Fibroblast of lung (primary cell): ENCODE measurements around the gene HRK. TPM values are rescaled to one million over a fixed set of nuclear protein-coding genes. Genes with fewer than 3 reads are reported as not detected.

Experiments
- DNase-seq, 2 donors: peaks; one replicate each; pipeline versions ENCODE4 v3.0.0 to v3.0.0-alpha.2; 2010; ENCODE audit warnings: low read depth in 2 of 2
- H2AFZ ChIP-seq: 2 replicates; pipeline ENCODE4 v1.5.1; 2012; ENCODE audit warnings: low read length, control low read depth, inconsistent platforms
- H3K27ac ChIP-seq: 2 replicates; pipeline ENCODE4 v1.5.1; 2011; ENCODE audit warnings: low read length, control low read depth; ENCODE audit not compliant: insufficient read depth
- H3K27me3 ChIP-seq: 2 replicates; pipeline ENCODE4 v1.5.1; 2011; ENCODE audit warnings: mild to moderate bottlenecking, low read length; ENCODE audit not compliant: control insufficient read depth, insufficient read depth
- H3K36me3 ChIP-seq: 2 replicates; pipeline ENCODE4 v1.5.1; 2011; ENCODE audit warnings: low read length; ENCODE audit not compliant: control insufficient read depth, insufficient read depth
- H3K4me1 ChIP-seq: 2 replicates; pipeline ENCODE4 v1.5.1; 2011; ENCODE audit warnings: low read length; ENCODE audit not compliant: control insufficient read depth, insufficient read depth; ENCODE audit errors: extremely low read depth
- H3K4me2 ChIP-seq: 2 replicates; pipeline ENCODE4 v1.5.1; 2011; ENCODE audit warnings: low read length, control low read depth; ENCODE audit not compliant: insufficient read depth; ENCODE audit errors: extremely low read depth
- H3K4me3 ChIP-seq, 4 experiments: fragments of 200-600 bp in 1 of 4; sonication (generic) in 1 of 4; replicated peaks in 1 of 4; 2 replicates each; pipeline ENCODE4 v1.5.1; 2011 to 2016; ENCODE audit warnings: low read length in 4 of 4, low read depth in 3 of 4, mild to moderate bottlenecking in 3 of 4, control low read depth in 2 of 4, inconsistent platforms in 1 of 4, mixed read lengths in 1 of 4; ENCODE audit not compliant: insufficient read depth in 1 of 4; ENCODE audit errors: control extremely low read depth in 1 of 4
- H3K79me2 ChIP-seq: 2 replicates; pipeline ENCODE4 v1.5.1; 2012; ENCODE audit warnings: mild to moderate bottlenecking, low read length, inconsistent platforms; ENCODE audit not compliant: control insufficient read depth, insufficient read depth
- H3K9ac ChIP-seq: 2 replicates; pipeline ENCODE4 v1.5.1; 2011; ENCODE audit warnings: mild to moderate bottlenecking, low read length, control low read depth; ENCODE audit not compliant: insufficient read depth
- H3K9me3 ChIP-seq: 2 replicates; pipeline ENCODE4 v1.5.1; 2012; ENCODE audit warnings: low read depth, low read length; ENCODE audit not compliant: control insufficient read depth, insufficient read depth
- H4K20me1 ChIP-seq: 2 replicates; pipeline ENCODE4 v1.5.1; 2011; ENCODE audit warnings: low read length; ENCODE audit not compliant: control insufficient read depth, insufficient read depth; ENCODE audit errors: extremely low read depth
- CTCF ChIP-seq, 2 donors: IDR thresholded peaks in 1 of 2; conservative IDR thresholded peaks in 1 of 2; 1 replicate in 1 of 2; 2 replicates in 1 of 2; pipeline ENCODE4 v1.5.1; 2011 to 2012; ENCODE audit warnings: low read length in 2 of 2, control low read depth in 1 of 2, inconsistent platforms in 1 of 2, low read depth in 1 of 2, mild to moderate bottlenecking in 1 of 2
- EZH2 ChIP-seq: IDR thresholded peaks from 2 replicates; pipeline ENCODE4 v1.5.1; 2012; ENCODE audit warnings: low read length, control low read depth, mild to moderate bottlenecking; ENCODE audit errors: missing control alignments
- polyA plus RNA-seq, 2 donors: library from polyadenylated mRNA; depleted of rRNA in 1 of 2; stranded (reverse) in 1 of 2; unstranded in 1 of 2; fragments of >200 nt; gene quantifications; 2 replicates each; pipeline ENCODE4 v1.2.1, GENCODE V29; 2011 to 2012; ENCODE audit warnings: missing spikeins in 1 of 2
- total RNA-seq: library from RNA; depleted of rRNA; stranded (reverse); fragments of >200 nt; gene quantifications from 2 replicates; pipeline ENCODE4 v1.2.1, GENCODE V29; 2014

The HRK gene
- total and polyA plus RNA-seq, 2 donors (not counting 1 experiment from before 2014, with no cell fraction given) = under 0.01 to 0.08 TPM

GRCh38 chr12:116838365-116838764 lies 42.9 kb downstream of the HRK start:
- Histone ChIP-seq H3K4me3 (no peak overlapping the region), H3K36me3 (no peaks in the 10 kb centered on the region), H3K4me2 (no peak overlapping the region), H4K20me1 (no peaks in the 10 kb centered on the region), H2AFZ (no peak overlapping the region), H3K27ac (no peak overlapping the region), H3K9ac (no peak overlapping the region), H3K9me3 (no peaks in the 10 kb centered on the region), H3K79me2 (no peaks in the 10 kb centered on the region), H3K27me3 (no peaks in the 10 kb centered on the region), H3K4me1 (no peaks in the 10 kb centered on the region)
- DNase-seq = no peak
- TF ChIP-seq EZH2 (no peak), CTCF (conservative IDR thresholded peaks at IDR 0.05 in 1 of 2, IDR thresholded peaks at IDR 0.05 in 1 of 2; ENCODE audit: low read depth in 1 of 2, low read length in 2 of 2) (no peak)

DNA sequence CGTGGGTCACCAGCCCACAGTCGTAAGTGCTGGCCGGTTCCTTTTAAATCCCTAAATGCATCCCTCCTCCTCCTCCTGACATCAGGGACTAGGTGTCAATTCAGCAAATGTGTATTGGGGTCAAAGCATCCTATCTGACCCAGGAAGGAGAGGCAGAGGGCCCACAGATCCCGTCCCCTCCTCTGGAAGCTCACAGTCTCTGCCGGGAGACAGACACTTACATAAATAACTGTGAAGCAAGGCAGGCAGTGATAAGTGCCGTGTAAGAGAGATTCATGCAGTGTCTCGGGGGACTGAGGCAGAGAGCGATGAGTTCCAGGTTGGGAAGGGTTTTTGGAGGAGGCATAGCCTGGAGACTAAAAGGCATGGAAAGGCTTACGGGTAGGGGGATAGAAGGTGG lies 44.1 kb downstream of the HRK start:
- Histone ChIP-seq H3K9ac (no peak overlapping the region), H3K27ac (no peak overlapping the region), H3K27me3 (no peaks in the 10 kb centered on the region), H3K36me3 (no peaks in the 10 kb centered on the region), H3K4me3 (no peak overlapping the region), H3K4me2 (no peak overlapping the region), H4K20me1 (no peaks in the 10 kb centered on the region), H3K4me1 (no peaks in the 10 kb centered on the region), H3K9me3 (no peaks in the 10 kb centered on the region), H3K79me2 (no peaks in the 10 kb centered on the region), H2AFZ (no peak overlapping the region)
- TF ChIP-seq CTCF (conservative IDR thresholded peaks at IDR 0.05 in 1 of 2, IDR thresholded peaks at IDR 0.05 in 1 of 2; ENCODE audit: low read depth in 1 of 2, low read length in 2 of 2) (no peak), EZH2 (no peak)
- no peak for DNase-seq

- Histone ChIP-seq H4K20me1 (no peaks in the 10 kb centered on the region), H3K4me2 (no peak overlapping the region), H3K36me3 (no peaks in the 10 kb centered on the region), H3K79me2 (no peaks in the 10 kb centered on the region), H3K27me3 (no peaks in the 10 kb centered on the region), H2AFZ (no peak overlapping the region), H3K27ac (no peak overlapping the region), H3K4me3 (no peak overlapping the region), H3K9ac (no peak overlapping the region), H3K9me3 (no peaks in the 10 kb centered on the region), H3K4me1 (no peaks in the 10 kb centered on the region)
- no peak for TF ChIP-seq EZH2
- TF ChIP-seq CTCF (conservative IDR thresholded peaks at IDR 0.05 in 1 of 2, IDR thresholded peaks at IDR 0.05 in 1 of 2; ENCODE audit: low read depth in 1 of 2, low read length in 2 of 2) = no peak
- DNase-seq = no peak
Observed at GRCh38 chr12:116835484-116835883, 45.8 kb downstream of the HRK start.
